H1 (cell line): ENCODE data around the gene POU5F1. TPM values are rescaled to one million over a fixed set of nuclear protein-coding genes. Genes with fewer than 3 reads are reported as not detected.

Experiments used
- CTCF ChIA-PET: fragments of 300-600 bp; sonication (Branson Sonifier 250); formaldehyde crosslinking; loops from one replicate; lab custom pipeline; 2021; ENCODE audit not compliant: partially characterized antibody; lab: Charles Lee
- POLR2A ChIA-PET: fragments of 300-600 bp; sonication (Branson Sonifier 250); formaldehyde crosslinking; loops from one replicate; lab custom pipeline; 2021; ENCODE audit warnings: inconsistent platforms; ENCODE audit not compliant: partially characterized antibody; lab: Charles Lee
- DNase-seq, 2 experiments: peaks; one replicate each; pipeline versions ENCODE4 v3.0.0 to v3.0.0-alpha.2; 2010 to 2022; ENCODE audit warnings: low spot score in 2 of 2, low read depth in 1 of 2, mixed read lengths in 1 of 2
- FAIRE-seq: peaks from 2 replicates; lab custom pipeline; 2011; peaks lifted over from hg19 to GRCh38; lab: Jason Lieb, UNC
- H2AFZ ChIP-seq: 2 replicates; pipeline ENCODE4 v1.8.1; 2012; ENCODE audit warnings: low read length, inconsistent platforms
- H2AK5ac ChIP-seq: 2 replicates; pipeline ENCODE4 v1.6.1; 2013; ENCODE audit warnings: low read depth, low read length
- H2BK120ac ChIP-seq: replicated peaks from 2 replicates; pipeline ENCODE3; 2013; ENCODE audit warnings: low read depth, low read length, inconsistent platforms
- H2BK12ac ChIP-seq: 2 replicates; pipeline ENCODE4 v1.6.1; 2013; ENCODE audit warnings: low read depth, low read length
- H2BK15ac ChIP-seq: 2 replicates; pipeline ENCODE4 v1.6.1; 2013; ENCODE audit warnings: low read length
- H2BK20ac ChIP-seq: 2 replicates; pipeline ENCODE4 v1.6.1; 2013; ENCODE audit warnings: low read length
- H2BK5ac ChIP-seq: 2 replicates; pipeline ENCODE4 v1.6.1; 2013; ENCODE audit warnings: low read depth, low read length
- H3K14ac ChIP-seq: 2 replicates; pipeline ENCODE4 v1.6.1; 2013; ENCODE audit warnings: inconsistent platforms; ENCODE audit not compliant: insufficient read length
- H3K18ac ChIP-seq: 2 replicates; pipeline ENCODE4 v1.6.1; 2013; ENCODE audit warnings: low read length; ENCODE audit errors: extremely low read depth
- H3K23ac ChIP-seq: 2 replicates; pipeline ENCODE4 v1.6.1; 2013; ENCODE audit warnings: inconsistent platforms; ENCODE audit not compliant: insufficient read length
- H3K23me2 ChIP-seq: 2 replicates; pipeline ENCODE4 v1.6.1; 2013; ENCODE audit warnings: low read depth, low read length
- H3K27ac ChIP-seq: 2 replicates; pipeline ENCODE4 v1.6.1; 2011; ENCODE audit warnings: low read depth, low read length, inconsistent platforms
- H3K27me3 ChIP-seq, 4 experiments: replicated peaks in 1 of 4; 1 replicate in 1 of 4; 2 replicates in 3 of 4; pipeline versions ENCODE4 v1.6.1 to v1.8.1; 2011 to 2013; ENCODE audit warnings: low read length in 3 of 4, mild to moderate bottlenecking in 3 of 4, inconsistent platforms in 2 of 4, mixed read lengths in 2 of 4, moderate library complexity in 1 of 4; ENCODE audit not compliant: control insufficient read depth in 3 of 4, insufficient read depth in 3 of 4; ENCODE audit errors: extremely low read depth in 1 of 4
- H3K36me3 ChIP-seq, 4 experiments: 2 replicates each; pipeline versions ENCODE4 v1.6.1 to v1.8.1; 2011 to 2013; ENCODE audit warnings: mild to moderate bottlenecking in 4 of 4, low read length in 3 of 4, moderate library complexity in 2 of 4, control low read depth in 1 of 4, inconsistent platforms in 1 of 4; ENCODE audit not compliant: insufficient read depth in 4 of 4, control insufficient read depth in 2 of 4
- H3K4ac ChIP-seq: replicated peaks from 2 replicates; pipeline ENCODE3; 2013; ENCODE audit warnings: low read length, low read depth, mixed read lengths, inconsistent platforms; ENCODE audit not compliant: insufficient read length
- H3K4me1 ChIP-seq, 4 experiments: replicated peaks in 1 of 4; 1 replicate in 1 of 4; 2 replicates in 3 of 4; pipeline versions ENCODE4 v1.6.1 to v1.8.1; 2011 to 2013; ENCODE audit warnings: low read length in 3 of 4, inconsistent platforms in 2 of 4, mixed read lengths in 1 of 4; ENCODE audit not compliant: insufficient read depth in 4 of 4, control insufficient read depth in 3 of 4
- H3K4me2 ChIP-seq, 2 experiments: 2 replicates each; pipeline versions ENCODE4 v1.6.1 to v1.8.1; 2011 to 2013; ENCODE audit warnings: low read depth in 2 of 2, low read length in 2 of 2, control low read depth in 1 of 2, inconsistent platforms in 1 of 2, mild to moderate bottlenecking in 1 of 2; ENCODE audit not compliant: insufficient read depth in 1 of 2
- H3K4me3 ChIP-seq, 4 experiments: fragments of 200-600, 300-600 bp in 1 of 4; sonication (generic), shearing (Covaris generic), sonication (Bioruptor Twin) in 1 of 4; 2 replicates each; pipeline versions ENCODE4 v1.5.1 to v1.8.1; 2011 to 2016; ENCODE audit warnings: low read length in 4 of 4, low read depth in 3 of 4, control low read depth in 2 of 4, inconsistent platforms in 2 of 4, mild to moderate bottlenecking in 2 of 4, mixed read lengths in 1 of 4, moderate library complexity in 1 of 4; ENCODE audit not compliant: insufficient read depth in 2 of 4; ENCODE audit errors: extremely low read depth in 1 of 4
- H3K56ac ChIP-seq: replicated peaks from 2 replicates; pipeline ENCODE3; 2013; ENCODE audit warnings: low read depth, mild to moderate bottlenecking, mixed read lengths, low read length, inconsistent platforms; ENCODE audit not compliant: insufficient read length
- H3K79me1 ChIP-seq: 2 replicates; pipeline ENCODE4 v1.6.1; 2013; ENCODE audit warnings: low read depth, low read length, control low read depth
- H3K79me2 ChIP-seq, 2 experiments: 2 replicates each; pipeline versions ENCODE4 v1.6.1 to v1.8.1; 2012 to 2013; ENCODE audit warnings: low read length in 2 of 2, mild to moderate bottlenecking in 2 of 2, inconsistent platforms in 1 of 2; ENCODE audit not compliant: insufficient read depth in 2 of 2, control insufficient read depth in 1 of 2
- H3K9ac ChIP-seq, 4 experiments: replicated peaks in 1 of 4; 1 replicate in 1 of 4; 2 replicates in 3 of 4; pipeline versions ENCODE4 v1.6.1 to v1.8.1; 2011 to 2013; ENCODE audit warnings: low read depth in 3 of 4, low read length in 3 of 4, control low read depth in 2 of 4, mild to moderate bottlenecking in 2 of 4, moderate library complexity in 2 of 4, inconsistent platforms in 1 of 4; ENCODE audit errors: extremely low read depth in 1 of 4
- H3K9me3 ChIP-seq, 2 experiments: 2 replicates each; pipeline versions ENCODE4 v1.6.1 to v1.8.1; 2012 to 2013; ENCODE audit warnings: mild to moderate bottlenecking in 2 of 2, moderate library complexity in 2 of 2, control low read depth in 1 of 2, inconsistent platforms in 1 of 2, low read depth in 1 of 2, low read length in 1 of 2, mixed read lengths in 1 of 2; ENCODE audit not compliant: insufficient read depth in 2 of 2
- H4K20me1 ChIP-seq, 2 experiments: replicated peaks in 1 of 2; 2 replicates each; pipeline versions ENCODE3 to v1.8.1; 2011 to 2013; ENCODE audit warnings: inconsistent platforms in 2 of 2, low read length in 2 of 2, mild to moderate bottlenecking in 1 of 2; ENCODE audit not compliant: insufficient read depth in 2 of 2, control insufficient read depth in 1 of 2
- H4K5ac ChIP-seq: 2 replicates; pipeline ENCODE4 v1.6.1; 2013; ENCODE audit warnings: low read length, low read depth, mixed read lengths, inconsistent platforms; ENCODE audit not compliant: insufficient read length
- H4K8ac ChIP-seq: 2 replicates; pipeline ENCODE4 v1.8.0; 2013; ENCODE audit warnings: mild to moderate bottlenecking, moderate library complexity, low read length, inconsistent platforms; ENCODE audit not compliant: insufficient read depth; ENCODE audit errors: extremely low read depth
- H4K91ac ChIP-seq: replicated peaks from 2 replicates; pipeline ENCODE3; 2013; ENCODE audit warnings: low read length, mixed read lengths, inconsistent platforms; ENCODE audit not compliant: insufficient read length
- ASH2L ChIP-seq: fragments of 200-600, 300-600 bp; sonication (generic); IDR thresholded peaks from one replicate; pipeline ENCODE4 v1.7.1; 2017; ENCODE audit warnings: low read length
- BACH1 ChIP-seq: IDR thresholded peaks from 2 replicates; pipeline ENCODE4 v1.6.1; 2012; ENCODE audit warnings: low read length, improper control_type of control experiment
- CTBP2 ChIP-seq: IDR thresholded peaks from 2 replicates; pipeline ENCODE4 v1.7.0; 2011; ENCODE audit warnings: borderline replicate concordance, mild to moderate bottlenecking, moderate library complexity, mixed read lengths, low read length; ENCODE audit not compliant: insufficient read depth, insufficient read length
- MAX ChIP-seq: IDR thresholded peaks from 2 replicates; pipeline ENCODE4 v1.6.1; 2012; ENCODE audit warnings: inconsistent platforms
- POLR2AphosphoS5 ChIP-seq: IDR thresholded peaks from 2 replicates; pipeline ENCODE4 v1.6.1; 2011; ENCODE audit warnings: low read depth, low read length
- SIX5 ChIP-seq: IDR thresholded peaks from 2 replicates; pipeline ENCODE4 v1.6.1; 2011; ENCODE audit warnings: mild to moderate bottlenecking, low read depth, low read length
- SP4 ChIP-seq: IDR thresholded peaks from 2 replicates; pipeline ENCODE4 v1.6.1; 2012; ENCODE audit warnings: low read length, inconsistent platforms
- WGBS, 2 experiments: shearing (Covaris generic) in 1 of 2; methylation state at CpG; one replicate each; pipeline versions ENCODE4 v1.1.6 to v1.1.7; 2013 to 2015; ENCODE audit warnings: low lambda C conversion rate in 2 of 2, mixed read lengths in 2 of 2, inconsistent platforms in 1 of 2, low coverage in 1 of 2, missing lambda C conversion rate in 1 of 2; ENCODE audit not compliant: insufficient replicate concordance in 2 of 2, insufficient coverage in 1 of 2, insufficient read length in 1 of 2; ENCODE audit errors: extremely low coverage in 1 of 2, missing lambda C conversion rate in 1 of 2; 5-methylcytosine and 5-hydroxymethylcytosine counted together
- polyA plus RNA-seq, 7 experiments: library from polyadenylated mRNA; depleted of rRNA in 3 of 7; stranded (reverse) in 5 of 7; unstranded in 2 of 7; fragments of >200 nt in 5 of 7; fragments of 200-250 nt in 2 of 7; gene quantifications; 1 replicate in 5 of 7; 2 replicates in 1 of 7; 4 replicates in 1 of 7; pipeline versions ENCODE4 v1.2.1 to v1.2.3, GENCODE V29; 2011 to 2013; ENCODE audit warnings: missing spikeins in 2 of 7, mixed read lengths in 2 of 7
- total RNA-seq: library from RNA; stranded (reverse); fragmentation: NEBNext Ultra II Directional; extraction: Animal tissue kit (Norgen Biotek cat#: 25700); gene quantifications from 2 replicates; pipeline ENCODE4 v1.2.1, GENCODE V29; 2021

The POU5F1 gene
- total and polyA plus RNA-seq, 2 of the 8 experiments (the other 6 are each of a cell fraction or from before 2014, with no cell fraction given) = 2,437 to 2,526 TPM

GRCh38 chr6:31125162-31125561, 45.3 kb downstream of the POU5F1 start:
- no peaks in the 10 kb centered on the region for H3K79me2 ChIP-seq
- WGBS, 2 experiments = 80% methylated on average over 8 of the region's 8 CpGs; no CpG with 5 or more reads in 1 of the 2 experiments
- no peaks in the 10 kb centered on the region for H3K9me3 ChIP-seq
- FAIRE-seq = no peak
- H3K4me1 ChIP-seq = peaks cover 0 to 3% (median 0%) of the 10 kb centered on the region in 4 experiments; a peak in 2 of 7 replicates
- ChIA-PET CTCF (interaction anchor here (0.7 to 13.5 kb wide), 5 partner anchors 10 to 446 kb away, joined by 3 to 187 read pairs (median 41); partner anchors contain the start of genes C6orf15, PSORS1C1 and PSORS1C2), POLR2A (interaction anchor here (1.0 to 68.5 kb wide), 2 partner anchors 9 to 44 kb away, joined by 3 to 2251 read pairs; partner anchors contain the start of genes CCHCR1, POU5F1, PSORS1C2 and TCF19)
- no peak overlapping the region for H2BK120ac ChIP-seq
- H3K23ac ChIP-seq = no peak overlapping the region
- no peak overlapping the region for H2AK5ac ChIP-seq
- H3K9ac ChIP-seq = no peak overlapping the region
- TF ChIP-seq SIX5 = no peak
- TF ChIP-seq CTBP2 = no peak
- no peak for TF ChIP-seq POLR2AphosphoS5
- no peak for TF ChIP-seq ASH2L
- TF ChIP-seq BACH1 = no peak
- TF ChIP-seq SP4 = no peak
- no peak for TF ChIP-seq MAX
- H2BK5ac ChIP-seq = no peak overlapping the region
- no peak overlapping the region for H4K5ac ChIP-seq
- H2BK12ac ChIP-seq = no peak overlapping the region
- no peaks in the 10 kb centered on the region for H3K23me2 ChIP-seq
- H4K91ac ChIP-seq = no peak overlapping the region
- H3K27ac ChIP-seq = no peak overlapping the region
- H4K20me1 ChIP-seq = no peaks in the 10 kb centered on the region
- peak overlapping the region; percentile 34; the same call in 1 of the 2 replicates for H2BK20ac ChIP-seq
- DNase-seq = no peak
- H3K27me3 ChIP-seq = no peaks in the 10 kb centered on the region; a peak in 1 of 7 replicates
- no peak overlapping the region for H4K8ac ChIP-seq
- peak overlapping the region; percentile 88 for H2AFZ ChIP-seq
- no peak overlapping the region for H3K56ac ChIP-seq
- H3K36me3 ChIP-seq = no peaks in the 10 kb centered on the region
- H3K4me2 ChIP-seq = no peak overlapping the region
- H3K79me1 ChIP-seq = no peaks in the 10 kb centered on the region
- H3K18ac ChIP-seq = peak overlapping the region; percentile 24; the same call in 1 of the 2 replicates
- H3K4me3 ChIP-seq = no peak overlapping the region
- H3K14ac ChIP-seq = no peak overlapping the region
- peak overlapping the region; percentile 96 for H2BK15ac ChIP-seq
- H3K4ac ChIP-seq = no peak overlapping the region
